PC-9 (cell line): ENCODE results near the gene RICTOR. TPM values are rescaled to one million over a fixed set of nuclear protein-coding genes. Genes with fewer than 3 reads are reported as not detected.

Experiments used
- BruUV-seq: library from RNA; stranded (reverse); fragments of 400-500 nt; replicated peaks from 2 replicates; lab custom pipeline; 2021; lab: Mats Ljungman, UMichigan
- CTCF ChIA-PET: fragments of 300-600 bp; sonication (Branson Sonifier 250); formaldehyde crosslinking; loops from one replicate; lab custom pipeline; 2022; ENCODE audit warnings: antibody characterized with exemption; lab: Charles Lee
- POLR2A ChIA-PET: fragments of 300-600 bp; sonication (Branson Sonifier 250); formaldehyde crosslinking; loops from one replicate; lab custom pipeline; 2022; ENCODE audit warnings: antibody characterized with exemption; ENCODE audit not compliant: unreplicated experiment; lab: Charles Lee
- DNase-seq, 2 experiments: peaks; one replicate each; pipeline versions ENCODE4 v3.0.0 to v3.0.0-alpha.2; 2015 to 2022; ENCODE audit warnings: mixed read lengths in 1 of 2
- H2AFZ ChIP-seq: fragments of 200-600 bp; sonication (generic); 2 replicates; pipeline ENCODE4 v1.8.1; 2017; ENCODE audit warnings: antibody characterized with exemption
- H3F3A ChIP-seq: fragments of 200-600 bp; sonication (generic); 2 replicates; pipeline ENCODE4 v1.8.1; 2017; ENCODE audit warnings: antibody characterized with exemption, mild to moderate bottlenecking, low read depth; ENCODE audit not compliant: insufficient read depth
- H3K27ac ChIP-seq: fragments of 200-600 bp; sonication (generic); 2 replicates; pipeline ENCODE4 v1.6.1; 2016; ENCODE audit warnings: mixed run types
- H3K27me3 ChIP-seq: fragments of 200-600 bp; sonication (generic); 2 replicates; pipeline ENCODE4 v1.6.1; 2016; ENCODE audit warnings: low read depth, mixed run types; ENCODE audit not compliant: insufficient read depth
- H3K36me3 ChIP-seq: fragments of 200-600 bp; sonication (generic); 2 replicates; pipeline ENCODE4 v1.6.1; 2016; ENCODE audit warnings: low read depth, mixed run types
- H3K4me1 ChIP-seq: fragments of 200-600 bp; sonication (generic); replicated peaks from 2 replicates; pipeline ENCODE4 v1.6.1; 2016; ENCODE audit warnings: mixed run types; ENCODE audit not compliant: insufficient read depth
- H3K4me2 ChIP-seq: fragments of 200-600 bp; sonication (generic); 2 replicates; pipeline ENCODE4 v1.6.1; 2017; ENCODE audit warnings: mixed run types
- H3K4me3 ChIP-seq: fragments of 200-600 bp; sonication (generic); 2 replicates; pipeline ENCODE4 v1.6.1; 2016; ENCODE audit warnings: mixed run types
- H3K79me2 ChIP-seq: fragments of 200-600 bp; sonication (generic); 2 replicates; pipeline ENCODE4 v1.6.1; 2017; ENCODE audit warnings: low read depth, mixed run types
- H3K9me2 ChIP-seq: fragments of 200-600 bp; sonication (generic); 2 replicates; pipeline ENCODE4 v1.8.1; 2017; ENCODE audit warnings: mild to moderate bottlenecking; ENCODE audit not compliant: insufficient read depth
- H3K9me3 ChIP-seq: fragments of 200-600 bp; sonication (generic); 2 replicates; pipeline ENCODE4 v1.8.1; 2016; ENCODE audit warnings: low read depth; ENCODE audit not compliant: insufficient read depth
- H4K20me1 ChIP-seq: fragments of 200-600 bp; sonication (generic); 2 replicates; pipeline ENCODE4 v1.8.1; 2017; ENCODE audit not compliant: insufficient read depth
- EZH2 ChIP-seq: fragments of 200-600 bp; sonication (generic); IDR thresholded peaks from 2 replicates; pipeline ENCODE4 v1.8.0; 2017; ENCODE audit warnings: antibody characterized with exemption, low read depth
- intact Hi-C: fragments of 100-400 bp; cut with micrococcal nuclease; formaldehyde crosslinking; loops from one replicate; pipeline ENCODE4 v1.10.0; 2022; ENCODE audit not compliant: unreplicated experiment
- total RNA-seq: library from RNA; stranded (reverse); gene quantifications from 2 replicates; pipeline ENCODE4 v1.2.3, GENCODE V29; 2021
- TF ChIP-seq, protein P1 (sequence below): fragments of 200-600 bp; sonication (generic); conservative IDR thresholded peaks from 2 replicates; pipeline ENCODE4 v1.6.1; 2017; ENCODE audit warnings: mixed run types, antibody characterized with exemption, mild to moderate bottlenecking, moderate library complexity

RICTOR gene
- total RNA-seq, 1 experiment from 2014 or later: 103 TPM

DNA sequence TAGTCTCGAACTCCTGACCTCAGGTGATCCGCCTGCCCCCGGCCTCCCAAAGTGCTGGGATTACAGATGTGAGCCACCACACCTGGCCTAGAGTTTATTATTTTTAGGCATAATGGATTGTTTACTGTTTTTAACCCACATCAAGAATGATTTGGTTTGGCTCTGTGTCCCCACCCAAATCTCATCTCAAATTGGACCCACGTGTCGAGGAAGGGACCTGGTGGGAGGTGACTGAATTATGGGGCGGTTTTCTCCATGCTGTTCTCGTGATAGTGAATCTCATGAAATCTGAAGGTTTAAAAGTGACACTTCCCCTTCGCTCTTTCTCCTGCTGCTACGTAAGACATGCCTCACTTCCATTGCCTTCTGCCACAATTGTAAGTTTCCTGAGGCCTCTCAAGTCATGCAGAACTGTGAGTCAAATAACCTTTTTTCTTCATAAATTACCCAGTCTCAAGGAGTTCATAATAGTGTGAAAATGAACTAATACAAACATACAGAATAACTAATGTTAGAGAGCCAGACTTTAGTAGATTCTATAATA is 88.2 kb downstream of the RICTOR start:
- TF ChIP-seq, protein P1, sequence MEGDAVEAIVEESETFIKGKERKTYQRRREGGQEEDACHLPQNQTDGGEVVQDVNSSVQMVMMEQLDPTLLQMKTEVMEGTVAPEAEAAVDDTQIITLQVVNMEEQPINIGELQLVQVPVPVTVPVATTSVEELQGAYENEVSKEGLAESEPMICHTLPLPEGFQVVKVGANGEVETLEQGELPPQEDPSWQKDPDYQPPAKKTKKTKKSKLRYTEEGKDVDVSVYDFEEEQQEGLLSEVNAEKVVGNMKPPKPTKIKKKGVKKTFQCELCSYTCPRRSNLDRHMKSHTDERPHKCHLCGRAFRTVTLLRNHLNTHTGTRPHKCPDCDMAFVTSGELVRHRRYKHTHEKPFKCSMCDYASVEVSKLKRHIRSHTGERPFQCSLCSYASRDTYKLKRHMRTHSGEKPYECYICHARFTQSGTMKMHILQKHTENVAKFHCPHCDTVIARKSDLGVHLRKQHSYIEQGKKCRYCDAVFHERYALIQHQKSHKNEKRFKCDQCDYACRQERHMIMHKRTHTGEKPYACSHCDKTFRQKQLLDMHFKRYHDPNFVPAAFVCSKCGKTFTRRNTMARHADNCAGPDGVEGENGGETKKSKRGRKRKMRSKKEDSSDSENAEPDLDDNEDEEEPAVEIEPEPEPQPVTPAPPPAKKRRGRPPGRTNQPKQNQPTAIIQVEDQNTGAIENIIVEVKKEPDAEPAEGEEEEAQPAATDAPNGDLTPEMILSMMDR: no peak
- no peak for TF ChIP-seq EZH2
- Histone ChIP-seq H3K9me2 (no peaks in the 10 kb centered on the region), H3F3A (no peaks in the 10 kb centered on the region), H3K79me2 (no peaks in the 10 kb centered on the region), H2AFZ (no peak overlapping the region), H3K9me3 (no peaks in the 10 kb centered on the region), H3K27me3 (no peaks in the 10 kb centered on the region), H3K4me2 (no peak overlapping the region), H3K36me3 (peaks cover 27% of the 10 kb centered on the region), H3K4me1 (no peaks in the 10 kb centered on the region), H4K20me1 (no peaks in the 10 kb centered on the region), H3K27ac (no peak overlapping the region), H3K4me3 (no peak overlapping the region)
- POLR2A ChIA-PET: no interaction called here
- intact Hi-C loops: no loop called here
- BruUV-seq: no TSS peak
- CTCF ChIA-PET: no interaction called here
- no peak for DNase-seq

DNA sequence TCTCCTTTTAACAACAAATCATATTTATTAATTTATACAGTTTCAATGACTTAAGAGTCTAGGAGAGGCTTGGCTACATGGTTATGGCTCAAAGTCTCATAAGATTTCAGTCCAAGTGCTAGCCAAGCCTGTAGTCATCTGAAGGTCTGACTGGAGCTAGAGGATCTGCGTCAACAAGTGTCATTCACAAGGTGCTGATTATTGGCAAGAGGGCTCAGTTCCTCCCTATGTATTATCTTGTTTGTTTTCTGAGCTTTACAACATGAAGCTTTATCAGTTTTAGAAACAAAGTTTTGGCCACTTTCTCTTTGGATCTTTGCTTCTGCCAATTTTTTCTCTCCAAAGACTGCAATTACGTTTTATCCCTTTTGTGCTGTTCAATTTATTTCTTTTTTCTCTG is 94.7 kb downstream of the RICTOR start:
- Histone ChIP-seq H3K79me2 (no peaks in the 10 kb centered on the region), H3F3A (peaks cover 14% of the 10 kb centered on the region), H3K27ac (no peak overlapping the region), H3K9me2 (no peaks in the 10 kb centered on the region), H3K36me3 (peaks cover 14% of the 10 kb centered on the region; the same call in 1 of the 2 replicates), H3K4me3 (no peak overlapping the region), H3K4me1 (peaks cover 9% of the 10 kb centered on the region; the same call in 1 of the 2 replicates), H4K20me1 (no peaks in the 10 kb centered on the region), H3K27me3 (no peaks in the 10 kb centered on the region), H2AFZ (no peak overlapping the region), H3K4me2 (no peak overlapping the region), H3K9me3 (no peaks in the 10 kb centered on the region)
- ChIA-PET POLR2A (no interaction called here), CTCF (no interaction called here)
- no TSS peak for BruUV-seq
- TF ChIP-seq, protein P1: no peak
- no peak for TF ChIP-seq EZH2
- intact Hi-C loops: no loop called here
- DNase-seq: no peak

DNA sequence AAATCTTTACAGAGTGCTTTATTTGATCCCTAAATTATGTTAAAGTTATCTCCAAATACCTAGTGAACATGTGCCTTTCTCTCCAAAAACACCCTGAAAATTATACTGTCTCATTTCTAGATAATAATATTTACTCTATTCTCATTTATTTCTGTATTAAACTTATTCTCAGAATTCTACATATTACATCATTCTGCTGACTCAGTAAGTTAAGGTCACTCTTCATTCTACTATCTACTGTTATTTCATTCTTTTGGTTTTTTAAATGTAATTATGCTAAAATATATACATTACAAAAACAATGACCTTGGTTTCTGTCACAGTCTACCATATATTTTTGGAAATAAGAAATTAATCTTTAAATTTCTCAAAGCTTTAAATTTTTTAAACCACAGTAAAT is 96.2 kb downstream of the RICTOR start:
- TF ChIP-seq, protein P1: no peak
- no peak for TF ChIP-seq EZH2
- no peak overlapping the region for H3K4me3 ChIP-seq
- H4K20me1 ChIP-seq: 0 out of 2 replicates have a peak, but pooled peaks cover 2% of the 10 kb centered on the region
- no peaks in the 10 kb centered on the region for H3K79me2 ChIP-seq
- H3K36me3 ChIP-seq: peaks cover 24% of the 10 kb centered on the region
- POLR2A ChIA-PET: interaction anchor here (0.7 kb wide), 1 partner anchor 18 kb away, joined by 7 read pairs; no protein-coding TSS in a partner anchor
- H3F3A ChIP-seq: peaks cover 20% of the 10 kb centered on the region
- no peaks in the 10 kb centered on the region; the same call in 1 of the 2 replicates for H3K9me3 ChIP-seq
- H3K4me1 ChIP-seq: peaks cover 13% of the 10 kb centered on the region; the same call in 1 of the 2 replicates
- no peak for DNase-seq
- CTCF ChIA-PET: no interaction called here
- H3K27ac ChIP-seq: no peak overlapping the region
- H2AFZ ChIP-seq: no peak overlapping the region
- no peak overlapping the region for H3K4me2 ChIP-seq
- intact Hi-C loops: no loop called here
- H3K27me3 ChIP-seq: no peaks in the 10 kb centered on the region
- no peaks in the 10 kb centered on the region for H3K9me2 ChIP-seq
- BruUV-seq: no TSS peak
